Globus pallidus (tissue), 1 donor: ENCODE results near the gene KCNJ16.
A peak's percentile ranks its signal among the peaks of the same experiment; 100 is the strongest.
"Not testable (repeated sequence)": the region's sequence is repeated elsewhere in the genome, so short reads cannot be mapped to it uniquely, and the experiment has no call there.

ENCODE experiments used
- DNase-seq: peaks from one replicate; pipeline ENCODE4 v3.0.0-alpha.2; 2015; ENCODE audit warnings: low spot score

The KCNJ16 gene

GRCh38 chr17:70074956-70075355, at the start of gene KCNJ16:
KCNJ16 (plus strand) TSS chr17:70075225; CDS start chr17:70132088, 56,863 bp downstream.
- DNase-seq, result no peak

- no peak for DNase-seq
Observed at GRCh38 chr17:70028397-70028796, 46.6 kb upstream of the KCNJ16 start.

- no peak for DNase-seq
Observed at GRCh38 chr17:70028978-70029767, 45.9 kb upstream of the KCNJ16 start.

- DNase-seq, result no peak
Observed at GRCh38 chr17:70030371-70030770, 44.7 kb upstream of the KCNJ16 start.

GRCh38 chr17:70031341-70031740, 43.7 kb upstream of the KCNJ16 start:
- DNase-seq, result no peak

GRCh38 chr17:70033165-70033564, 41.9 kb upstream of the KCNJ16 start:
- DNase-seq, result no peak

GRCh38 chr17:70034158-70034557, 40.9 kb upstream of the KCNJ16 start:
- no peak for DNase-seq

- no peak for DNase-seq
Observed at GRCh38 chr17:70037498-70037897, 37.5 kb upstream of the KCNJ16 start.

- DNase-seq, result no peak
Observed at GRCh38 chr17:70040336-70040735, 34.7 kb upstream of the KCNJ16 start.

GRCh38 chr17:70041061-70041460, 34.0 kb upstream of the KCNJ16 start:
- no peak for DNase-seq

GRCh38 chr17:70041540-70041939, 33.5 kb upstream of the KCNJ16 start:
- DNase-seq, result no peak

- DNase-seq, result not testable (repeated sequence)
Observed at GRCh38 chr17:70045780-70046179, 29.2 kb upstream of the KCNJ16 start.

- no peak for DNase-seq
Observed at GRCh38 chr17:70047619-70048419, 27.2 kb upstream of the KCNJ16 start.

GRCh38 chr17:70049801-70050591, 25.0 kb upstream of the KCNJ16 start:
- DNase-seq, result no peak

GRCh38 chr17:70050931-70051330, 24.1 kb upstream of the KCNJ16 start:
- no peak for DNase-seq

- DNase-seq, result no peak
Observed at GRCh38 chr17:70053241-70054234, 21.5 kb upstream of the KCNJ16 start.

- no peak for DNase-seq
Observed at GRCh38 chr17:70055000-70055399, 20.0 kb upstream of the KCNJ16 start.

- no peak for DNase-seq
Observed at GRCh38 chr17:70059071-70059470, 16.0 kb upstream of the KCNJ16 start.

GRCh38 chr17:70059649-70060048, 15.4 kb upstream of the KCNJ16 start:
- no peak for DNase-seq

- no peak for DNase-seq
Observed at GRCh38 chr17:70060415-70060814, 14.6 kb upstream of the KCNJ16 start.

- DNase-seq, result peak; percentile 52
Observed at GRCh38 chr17:70067134-70067533, 7.9 kb upstream of the KCNJ16 start.
